OCI-LY1 (cell line): Measurements from ENCODE around the gene SPOP.

Experiments used
- H2AFZ ChIP-seq: fragments of 200-600 bp; sonication (generic), shearing (Covaris generic); 2 replicates; pipeline ENCODE4 v1.6.0; 2014; ENCODE audit warnings: antibody characterized with exemption, mild to moderate bottlenecking, low read length
- H3F3A ChIP-seq: fragments of 200-600 bp; sonication (generic), shearing (Covaris generic); 2 replicates; pipeline ENCODE4 v1.6.0; 2014; ENCODE audit warnings: mild to moderate bottlenecking, antibody characterized with exemption, low read length, moderate library complexity; ENCODE audit not compliant: insufficient read depth
- H3K27ac ChIP-seq: fragments of 200-600 bp; sonication (generic); 2 replicates; pipeline ENCODE4 v1.5.1; 2014; ENCODE audit warnings: low read length, mixed run types, mild to moderate bottlenecking, low read depth; ENCODE audit not compliant: poor library complexity, severe bottlenecking
- H3K27me3 ChIP-seq: fragments of 200-600 bp; sonication (generic); 2 replicates; pipeline ENCODE4 v1.6.0; 2014; ENCODE audit warnings: antibody characterized with exemption, mild to moderate bottlenecking, low read length, moderate library complexity; ENCODE audit not compliant: insufficient read depth
- H3K36me3 ChIP-seq: fragments of 200-600 bp; sonication (generic); 2 replicates; pipeline ENCODE4 v1.6.1; 2014; ENCODE audit warnings: mild to moderate bottlenecking, antibody characterized with exemption, low read length, moderate library complexity, mixed read lengths; ENCODE audit not compliant: insufficient read depth
- H3K4me1 ChIP-seq: fragments of 200-600 bp; sonication (generic); 2 replicates; pipeline ENCODE4 v1.5.1; 2014; ENCODE audit warnings: mild to moderate bottlenecking, low read length, moderate library complexity; ENCODE audit not compliant: insufficient read depth, severe bottlenecking
- H3K4me2 ChIP-seq: fragments of 200-600 bp; sonication (generic), shearing (Covaris generic); 2 replicates; pipeline ENCODE4 v1.6.1; 2014; ENCODE audit warnings: low read length
- H3K4me3 ChIP-seq: fragments of 200-600 bp; sonication (generic); 2 replicates; pipeline ENCODE4 v1.5.1; 2014; ENCODE audit warnings: low read length, low read depth, mild to moderate bottlenecking, mixed read lengths; ENCODE audit not compliant: poor library complexity, severe bottlenecking
- H3K79me2 ChIP-seq: fragments of 200-600 bp; shearing (Covaris generic); 2 replicates; pipeline ENCODE4 v1.6.1; 2016; ENCODE audit warnings: mixed run types, low read length, mixed read lengths; ENCODE audit not compliant: insufficient read depth
- H3K9ac ChIP-seq: fragments of 200-600 bp; sonication (generic), shearing (Covaris generic); 2 replicates; pipeline ENCODE4 v1.6.1; 2014; ENCODE audit warnings: mild to moderate bottlenecking, low read length, mixed read lengths
- H3K9me2 ChIP-seq: fragments of 200-600 bp; sonication (generic), shearing (Covaris generic); 2 replicates; pipeline ENCODE4 v1.6.1; 2014; ENCODE audit warnings: low read depth, mild to moderate bottlenecking, low read length, mixed read lengths
- H3K9me3 ChIP-seq: fragments of 200-600 bp; shearing (Covaris generic); 2 replicates; pipeline ENCODE4 v1.6.1; 2014; ENCODE audit warnings: low read length, mixed read lengths
- H4K20me1 ChIP-seq: fragments of 200-600 bp; sonication (generic), shearing (Covaris generic); 2 replicates; pipeline ENCODE4 v1.6.0; 2016; ENCODE audit warnings: mild to moderate bottlenecking, low read length; ENCODE audit not compliant: insufficient read depth
- EZH2 ChIP-seq: fragments of 200-600 bp; sonication (generic), shearing (Covaris generic); IDR thresholded peaks from 2 replicates; pipeline ENCODE4 v1.8.0; 2017; ENCODE audit warnings: borderline replicate concordance, mixed run types, mild to moderate bottlenecking, antibody characterized with exemption, low read length, moderate library complexity, mixed read lengths
- TF ChIP-seq, protein P1 (sequence below): fragments of 200-600 bp; sonication (generic), shearing (Covaris generic); IDR thresholded peaks from 2 replicates; pipeline ENCODE4 v1.5.1; 2017; ENCODE audit warnings: mild to moderate bottlenecking, antibody characterized with exemption, low read length, moderate library complexity, mixed read lengths

The SPOP gene

DNA sequence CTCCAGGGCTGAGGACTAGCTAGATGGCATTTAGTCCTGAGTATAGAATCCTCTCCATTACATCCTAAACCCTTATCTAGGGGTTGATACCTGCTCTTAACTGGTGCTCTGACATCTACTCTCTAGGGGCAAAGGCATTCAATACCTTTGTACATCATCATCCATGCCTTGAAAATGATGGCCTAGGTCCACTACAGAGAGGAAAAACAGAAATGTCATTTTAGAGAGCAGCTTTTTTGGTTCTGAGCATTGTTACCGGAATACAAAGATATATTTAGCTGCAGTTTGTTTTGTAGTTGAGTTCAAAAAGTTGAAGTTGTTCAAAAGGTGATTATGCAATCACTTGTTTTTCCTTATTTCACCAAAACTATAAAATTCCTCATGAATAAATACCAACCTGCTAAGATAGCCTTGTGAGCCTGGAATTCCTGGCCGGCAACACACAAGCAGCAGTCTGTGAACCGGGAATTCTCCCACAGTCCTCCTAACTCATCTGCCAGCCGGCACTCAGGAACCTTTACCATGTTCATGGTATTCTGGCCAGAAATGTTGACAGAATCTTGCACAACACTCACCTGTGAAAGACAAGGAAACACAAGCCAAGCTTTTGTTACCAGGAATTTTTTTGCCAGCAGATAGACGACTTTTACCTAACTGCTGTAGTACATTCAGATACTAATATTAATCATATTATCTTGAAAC is 66.9 kb downstream of the SPOP start:
- Histone ChIP-seq H3K36me3 (peaks cover 72% of the 10 kb centered on the region), H3K4me1 (no peaks in the 10 kb centered on the region)
- TF ChIP-seq EZH2, result no peak
- TF ChIP-seq, protein P1, sequence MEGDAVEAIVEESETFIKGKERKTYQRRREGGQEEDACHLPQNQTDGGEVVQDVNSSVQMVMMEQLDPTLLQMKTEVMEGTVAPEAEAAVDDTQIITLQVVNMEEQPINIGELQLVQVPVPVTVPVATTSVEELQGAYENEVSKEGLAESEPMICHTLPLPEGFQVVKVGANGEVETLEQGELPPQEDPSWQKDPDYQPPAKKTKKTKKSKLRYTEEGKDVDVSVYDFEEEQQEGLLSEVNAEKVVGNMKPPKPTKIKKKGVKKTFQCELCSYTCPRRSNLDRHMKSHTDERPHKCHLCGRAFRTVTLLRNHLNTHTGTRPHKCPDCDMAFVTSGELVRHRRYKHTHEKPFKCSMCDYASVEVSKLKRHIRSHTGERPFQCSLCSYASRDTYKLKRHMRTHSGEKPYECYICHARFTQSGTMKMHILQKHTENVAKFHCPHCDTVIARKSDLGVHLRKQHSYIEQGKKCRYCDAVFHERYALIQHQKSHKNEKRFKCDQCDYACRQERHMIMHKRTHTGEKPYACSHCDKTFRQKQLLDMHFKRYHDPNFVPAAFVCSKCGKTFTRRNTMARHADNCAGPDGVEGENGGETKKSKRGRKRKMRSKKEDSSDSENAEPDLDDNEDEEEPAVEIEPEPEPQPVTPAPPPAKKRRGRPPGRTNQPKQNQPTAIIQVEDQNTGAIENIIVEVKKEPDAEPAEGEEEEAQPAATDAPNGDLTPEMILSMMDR, result no peak

DNA sequence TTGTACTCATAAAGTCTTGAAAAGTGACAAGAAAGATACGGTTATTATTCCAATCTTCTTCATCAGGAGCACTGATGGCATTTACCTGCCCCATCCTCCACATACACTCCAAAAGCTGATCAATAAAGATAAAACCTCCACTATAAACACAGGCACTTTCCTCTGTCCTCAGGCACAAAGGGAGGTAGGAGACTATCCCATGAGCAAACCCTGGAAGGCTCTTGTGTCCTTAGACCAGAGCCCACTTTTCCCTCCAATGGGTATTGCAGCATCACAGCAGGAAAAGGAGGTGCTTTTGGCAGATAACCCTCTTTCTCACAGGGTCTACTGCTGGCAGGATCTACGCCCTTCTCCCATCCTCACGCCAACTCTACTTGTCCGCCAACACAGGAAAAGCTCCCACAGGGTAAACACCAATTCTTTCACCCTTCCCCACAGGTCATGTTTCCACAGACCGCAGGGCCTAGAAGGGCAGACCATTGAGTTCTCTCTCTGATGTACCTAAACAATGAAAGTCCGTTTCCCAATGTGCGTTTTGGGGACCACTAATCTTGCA is 73.5 kb downstream of the SPOP start:
- Histone ChIP-seq H3K27ac (no peak overlapping the region), H3F3A (no peaks in the 10 kb centered on the region), H3K9me2 (no peaks in the 10 kb centered on the region), H3K9ac (no peak overlapping the region), H3K36me3 (peaks cover 87% of the 10 kb centered on the region), H2AFZ (no peak overlapping the region), H3K4me1 (no peaks in the 10 kb centered on the region), H3K27me3 (no peaks in the 10 kb centered on the region), H3K9me3 (no peaks in the 10 kb centered on the region), H3K4me2 (no peak overlapping the region), H3K79me2 (no peaks in the 10 kb centered on the region), H3K4me3 (no peak overlapping the region), H4K20me1 (no peaks in the 10 kb centered on the region)
- no peak for TF ChIP-seq EZH2

More for the DNA sequence above, 66.9 kb downstream of the SPOP start:
- H3F3A ChIP-seq, result no peaks in the 10 kb centered on the region
- no peaks in the 10 kb centered on the region for H3K9me3 ChIP-seq
- no peak overlapping the region for H3K4me3 ChIP-seq
- no peak overlapping the region for H3K27ac ChIP-seq
- no peak overlapping the region for H2AFZ ChIP-seq
- H3K9me2 ChIP-seq, result no peaks in the 10 kb centered on the region
- H4K20me1 ChIP-seq, result no peaks in the 10 kb centered on the region
- H3K79me2 ChIP-seq, result no peaks in the 10 kb centered on the region
- no peak overlapping the region for H3K4me2 ChIP-seq
- H3K9ac ChIP-seq, result no peak overlapping the region
- H3K27me3 ChIP-seq, result no peaks in the 10 kb centered on the region

DNA sequence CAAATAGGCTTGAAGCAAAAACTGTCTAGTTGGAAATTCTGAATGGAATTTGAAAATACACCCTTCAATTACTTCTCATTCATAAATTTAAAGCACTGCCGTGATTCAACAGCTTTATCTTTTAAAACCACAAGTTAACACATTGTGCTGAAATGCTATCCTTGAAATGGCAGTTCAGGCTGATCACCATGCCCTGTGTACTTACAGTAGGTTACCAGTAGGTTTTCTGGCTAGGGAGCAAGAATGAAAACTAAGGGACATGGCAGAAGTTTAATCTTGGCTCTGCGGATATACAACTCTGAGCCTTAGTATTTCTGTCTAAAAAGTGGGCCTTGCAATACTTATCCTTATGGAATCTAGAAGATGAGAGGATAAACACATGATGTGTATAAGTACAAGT is 74.2 kb downstream of the SPOP start:
- Histone ChIP-seq H3K9me2 (no peaks in the 10 kb centered on the region), H3K4me1 (no peaks in the 10 kb centered on the region), H3K27me3 (no peaks in the 10 kb centered on the region), H3K27ac (no peak overlapping the region), H3K36me3 (peaks cover 83% of the 10 kb centered on the region), H3K9me3 (no peaks in the 10 kb centered on the region), H3K4me2 (no peak overlapping the region), H3K79me2 (no peaks in the 10 kb centered on the region), H3F3A (no peaks in the 10 kb centered on the region), H3K9ac (no peak overlapping the region), H2AFZ (no peak overlapping the region), H3K4me3 (no peak overlapping the region), H4K20me1 (no peaks in the 10 kb centered on the region)
- TF ChIP-seq EZH2, result no peak

DNA sequence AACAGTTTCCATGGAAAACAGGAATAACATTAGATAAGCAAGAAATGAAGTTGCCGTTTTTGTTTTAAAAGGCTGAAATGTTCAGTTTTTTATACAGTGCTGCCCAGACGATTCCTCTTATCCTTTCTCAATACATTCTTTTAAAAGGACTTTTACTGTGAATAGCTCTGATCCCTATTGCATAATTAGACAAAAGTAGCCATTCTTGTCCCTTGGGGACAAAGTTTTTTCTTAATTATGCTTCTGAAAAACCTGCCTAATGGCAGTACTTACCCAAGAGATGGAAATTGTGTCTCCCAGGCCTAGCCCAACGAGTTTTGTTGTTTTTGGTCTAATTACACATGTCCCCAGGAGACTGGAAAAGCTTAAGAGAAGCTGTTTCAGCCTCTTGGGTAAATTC is 74.7 kb downstream of the SPOP start:
- Histone ChIP-seq H3K4me2 (no peak overlapping the region), H3K4me1 (no peaks in the 10 kb centered on the region), H4K20me1 (no peaks in the 10 kb centered on the region), H3K36me3 (peaks cover 83% of the 10 kb centered on the region), H3K27ac (no peak overlapping the region), H3K4me3 (no peak overlapping the region), H3K9me3 (no peaks in the 10 kb centered on the region), H3K9me2 (no peaks in the 10 kb centered on the region), H3F3A (no peaks in the 10 kb centered on the region), H3K27me3 (no peaks in the 10 kb centered on the region), H3K79me2 (no peaks in the 10 kb centered on the region), H3K9ac (no peak overlapping the region), H2AFZ (no peak overlapping the region)
- TF ChIP-seq EZH2, result no peak
- TF ChIP-seq, protein P1, result no peak
